KMS-11 (cell line): Measurements from ENCODE around the gene CXCL8.
A peak's percentile ranks its signal among the peaks of the same experiment; 100 is the strongest.

Experiments used
- H2AFZ ChIP-seq: fragments of 200-600 bp; sonication (generic); 2 replicates; pipeline ENCODE4 v1.6.1; 2016; ENCODE audit warnings: antibody characterized with exemption, mixed run types, low read depth
- H3K27ac ChIP-seq: fragments of 200-600 bp; sonication (generic); 2 replicates; pipeline ENCODE4 v1.6.1; 2016; ENCODE audit warnings: mild to moderate bottlenecking, mixed run types
- H3K27me3 ChIP-seq: fragments of 200-600 bp; sonication (generic); 2 replicates; pipeline ENCODE4 v1.6.1; 2017; ENCODE audit warnings: mild to moderate bottlenecking, low read depth, mixed run types, moderate library complexity; ENCODE audit not compliant: insufficient read depth
- H3K36me3 ChIP-seq: fragments of 200-600 bp; sonication (generic); 2 replicates; pipeline ENCODE4 v1.6.1; 2017; ENCODE audit warnings: mild to moderate bottlenecking, mixed run types; ENCODE audit not compliant: insufficient read depth
- H3K4me1 ChIP-seq: fragments of 200-600 bp; sonication (generic); 2 replicates; pipeline ENCODE4 v1.6.1; 2016; ENCODE audit warnings: mild to moderate bottlenecking, low read depth, mixed run types; ENCODE audit not compliant: poor library complexity, severe bottlenecking
- H3K4me2 ChIP-seq: fragments of 200-600 bp; sonication (generic); 2 replicates; pipeline ENCODE4 v1.7.0; 2016; ENCODE audit warnings: mild to moderate bottlenecking, mixed run types
- H3K4me3 ChIP-seq: fragments of 200-600 bp; sonication (generic); IDR thresholded peaks from 2 replicates; pipeline ENCODE4 v1.6.1; 2017; ENCODE audit warnings: low read depth, low read length, mixed read lengths; ENCODE audit not compliant: insufficient read depth
- H3K79me2 ChIP-seq: fragments of 200-600 bp; sonication (generic); 2 replicates; pipeline ENCODE4 v1.6.1; 2016; ENCODE audit warnings: low read depth, mixed run types; ENCODE audit not compliant: insufficient read depth
- H3K9ac ChIP-seq: fragments of 200-600 bp; sonication (generic); 2 replicates; pipeline ENCODE4 v1.6.1; 2016; ENCODE audit warnings: mild to moderate bottlenecking, mixed run types
- H4K20me1 ChIP-seq: fragments of 200-600 bp; sonication (generic); 2 replicates; pipeline ENCODE4 v1.6.1; 2016; ENCODE audit warnings: mild to moderate bottlenecking, mixed run types; ENCODE audit not compliant: insufficient read depth
- TF ChIP-seq, protein P1 (sequence below): fragments of 200-600 bp; sonication (generic); conservative IDR thresholded peaks from 2 replicates; pipeline ENCODE4 v1.6.1; 2017; ENCODE audit warnings: low read depth, mild to moderate bottlenecking, antibody characterized with exemption, low read length, moderate library complexity, mixed read lengths

Gene CXCL8

DNA sequence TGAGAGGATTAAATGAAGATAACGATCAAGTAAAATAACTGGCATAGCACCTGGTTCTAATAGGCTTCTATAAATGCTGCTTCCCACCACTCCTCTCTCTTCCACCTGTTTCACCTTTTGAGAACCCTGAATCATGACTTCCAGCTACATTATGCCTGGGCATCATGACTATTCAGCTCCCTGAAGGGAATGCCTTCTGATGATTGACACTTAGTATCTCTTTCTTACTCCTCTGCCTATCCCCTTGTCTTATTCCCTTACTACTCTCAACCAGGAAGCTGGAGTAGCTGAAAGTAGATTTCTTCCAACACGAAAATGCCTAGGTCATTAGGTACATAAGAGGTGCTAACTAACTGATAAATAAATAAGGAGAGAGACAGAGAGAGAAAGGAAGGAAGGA lies 24.7 kb upstream of the CXCL8 start:
- no peaks in the 10 kb centered on the region for H3K79me2 ChIP-seq
- no peak overlapping the region for H3K27ac ChIP-seq
- H3K4me2 ChIP-seq: no peak overlapping the region
- no peak overlapping the region for H2AFZ ChIP-seq
- no peaks in the 10 kb centered on the region for H3K27me3 ChIP-seq
- peaks cover 24% of the 10 kb centered on the region for H3K4me1 ChIP-seq
- no peak overlapping the region for H3K4me3 ChIP-seq
- H3K36me3 ChIP-seq: no peaks in the 10 kb centered on the region
- H4K20me1 ChIP-seq: no peaks in the 10 kb centered on the region
- TF ChIP-seq, protein P1, sequence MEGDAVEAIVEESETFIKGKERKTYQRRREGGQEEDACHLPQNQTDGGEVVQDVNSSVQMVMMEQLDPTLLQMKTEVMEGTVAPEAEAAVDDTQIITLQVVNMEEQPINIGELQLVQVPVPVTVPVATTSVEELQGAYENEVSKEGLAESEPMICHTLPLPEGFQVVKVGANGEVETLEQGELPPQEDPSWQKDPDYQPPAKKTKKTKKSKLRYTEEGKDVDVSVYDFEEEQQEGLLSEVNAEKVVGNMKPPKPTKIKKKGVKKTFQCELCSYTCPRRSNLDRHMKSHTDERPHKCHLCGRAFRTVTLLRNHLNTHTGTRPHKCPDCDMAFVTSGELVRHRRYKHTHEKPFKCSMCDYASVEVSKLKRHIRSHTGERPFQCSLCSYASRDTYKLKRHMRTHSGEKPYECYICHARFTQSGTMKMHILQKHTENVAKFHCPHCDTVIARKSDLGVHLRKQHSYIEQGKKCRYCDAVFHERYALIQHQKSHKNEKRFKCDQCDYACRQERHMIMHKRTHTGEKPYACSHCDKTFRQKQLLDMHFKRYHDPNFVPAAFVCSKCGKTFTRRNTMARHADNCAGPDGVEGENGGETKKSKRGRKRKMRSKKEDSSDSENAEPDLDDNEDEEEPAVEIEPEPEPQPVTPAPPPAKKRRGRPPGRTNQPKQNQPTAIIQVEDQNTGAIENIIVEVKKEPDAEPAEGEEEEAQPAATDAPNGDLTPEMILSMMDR: no peak
- no peak overlapping the region for H3K9ac ChIP-seq

DNA sequence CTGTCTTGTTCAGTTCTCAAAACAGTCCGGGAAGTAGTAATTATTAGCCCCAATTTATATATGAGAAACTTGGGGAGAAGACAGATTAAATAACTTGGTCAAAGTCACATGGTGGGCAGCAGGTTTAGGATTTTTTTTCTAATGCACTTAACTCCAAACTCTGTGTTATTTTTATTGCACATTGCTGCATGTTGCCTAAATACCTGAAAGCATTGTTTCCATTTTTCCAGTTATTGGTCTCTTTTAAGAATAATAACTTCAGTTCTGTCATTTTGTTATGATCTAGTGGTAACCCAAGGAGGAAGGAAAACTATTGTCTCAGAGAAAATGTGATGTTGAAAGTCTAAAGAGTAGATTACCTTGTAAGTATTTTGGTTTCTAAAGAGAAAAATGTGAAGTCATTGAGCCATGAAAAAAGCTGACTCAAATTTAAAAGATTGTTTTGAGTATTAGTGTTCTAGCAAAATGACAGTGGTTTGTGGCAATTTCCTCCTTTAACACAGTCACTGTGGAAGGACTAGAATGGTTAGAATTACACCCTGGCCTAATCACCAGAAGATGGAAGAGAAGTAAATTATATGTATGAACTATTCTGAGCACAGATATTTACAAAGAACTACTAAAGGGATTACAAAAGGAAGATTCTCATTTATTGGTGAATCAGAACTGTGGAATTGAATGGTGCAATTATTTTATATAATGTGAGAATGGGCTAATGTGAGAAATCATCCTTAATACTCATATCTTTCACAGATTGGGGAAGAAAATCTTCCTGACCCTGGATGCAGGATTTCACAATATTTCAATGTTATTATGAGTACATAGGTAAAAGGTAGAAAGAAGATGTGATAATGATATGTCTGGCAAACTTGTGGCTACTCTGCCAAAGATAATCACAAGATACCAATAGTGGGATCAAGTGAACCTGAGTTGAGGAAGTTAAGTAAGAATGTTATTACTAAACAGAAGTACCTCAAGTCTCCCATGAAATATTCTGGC lies 21.7 kb upstream of the CXCL8 start:
- Histone ChIP-seq H3K36me3 (no peaks in the 10 kb centered on the region), H3K27ac (peak overlapping the region; percentile 64), H2AFZ (peak overlapping the region; percentile 51), H3K4me2 (peak overlapping the region; percentile 41), H3K9ac (no peak overlapping the region; the same call in 1 of the 2 replicates), H3K79me2 (no peaks in the 10 kb centered on the region), H3K4me1 (peaks cover 24% of the 10 kb centered on the region), H3K4me3 (no peak overlapping the region), H4K20me1 (no peaks in the 10 kb centered on the region), H3K27me3 (no peaks in the 10 kb centered on the region)
- TF ChIP-seq, protein P1: no peak

DNA sequence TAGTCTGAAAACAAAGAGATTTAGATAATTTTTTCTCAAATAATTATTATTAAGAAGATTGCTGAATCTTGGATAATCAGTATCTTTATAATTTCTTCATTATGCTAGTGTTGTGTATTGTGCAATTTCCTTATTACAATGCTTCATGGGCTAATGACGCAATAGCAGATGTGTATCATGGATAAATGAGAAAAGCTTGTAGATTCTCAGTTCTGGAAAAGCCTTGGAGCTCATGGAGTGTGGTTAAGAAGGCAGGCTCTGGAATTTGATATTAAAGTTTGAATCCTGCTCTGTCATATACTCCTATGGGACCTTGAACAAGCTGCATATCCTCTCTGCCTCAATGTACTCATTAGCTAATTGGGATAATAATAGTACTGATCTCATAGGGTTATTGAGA lies 18.9 kb upstream of the CXCL8 start:
- Histone ChIP-seq H3K27ac (no peak overlapping the region), H3K36me3 (no peaks in the 10 kb centered on the region), H2AFZ (no peak overlapping the region), H3K4me3 (no peak overlapping the region), H3K9ac (no peak overlapping the region), H3K4me2 (no peak overlapping the region), H4K20me1 (no peaks in the 10 kb centered on the region), H3K27me3 (no peaks in the 10 kb centered on the region), H3K79me2 (no peaks in the 10 kb centered on the region), H3K4me1 (peaks cover 24% of the 10 kb centered on the region)
- TF ChIP-seq, protein P1: no peak

DNA sequence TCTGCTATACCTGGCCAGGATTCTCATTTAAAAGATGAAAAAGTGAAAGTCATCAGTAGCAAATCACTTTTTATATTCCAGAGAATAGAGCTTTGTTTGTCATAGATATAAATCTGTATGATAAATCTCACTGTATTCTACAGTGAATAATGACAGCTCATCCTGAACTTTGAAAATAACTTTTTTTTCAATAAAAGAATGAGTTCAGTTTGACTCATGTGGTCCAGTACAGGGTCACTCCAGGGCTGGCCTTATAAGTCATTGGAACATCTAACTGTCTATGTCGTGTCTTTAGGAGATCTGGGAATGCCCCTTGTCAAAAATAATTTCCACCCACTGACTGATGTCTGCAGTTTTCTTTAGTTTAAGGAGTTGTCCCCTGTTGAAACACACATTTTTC lies 18.5 kb upstream of the CXCL8 start:
- no peaks in the 10 kb centered on the region for H3K36me3 ChIP-seq
- H3K4me2 ChIP-seq: no peak overlapping the region
- no peak overlapping the region for H3K27ac ChIP-seq
- no peak overlapping the region for H3K4me3 ChIP-seq
- no peaks in the 10 kb centered on the region for H3K79me2 ChIP-seq
- H2AFZ ChIP-seq: no peak overlapping the region
- peaks cover 24% of the 10 kb centered on the region for H3K4me1 ChIP-seq
- H3K27me3 ChIP-seq: no peaks in the 10 kb centered on the region
- no peak overlapping the region for H3K9ac ChIP-seq
- no peaks in the 10 kb centered on the region for H4K20me1 ChIP-seq
- TF ChIP-seq, protein P1: no peak
